Endothelial cell of hepatic sinusoid (primary cell): ENCODE measurements around the gene DLK2.
"Not testable (repeated sequence)": the region's sequence is repeated elsewhere in the genome, so short reads cannot be mapped to it uniquely, and the experiment has no call there.

Experiments used
- in situ Hi-C: cut with HindIII; loops from 2 replicates; pipeline ENCODE4 v1.10.0; 2017; ENCODE audit warnings: low sequenced_read_pairs

The DLK2 gene

GRCh38 chr6:43432009-43432945 is 23.1 kb downstream of the DLK2 start:
- in situ Hi-C loops, result no loop called here

GRCh38 chr6:43428874-43429273 is 26.5 kb downstream of the DLK2 start:
- in situ Hi-C loops, result no loop called here

GRCh38 chr6:43428112-43428570 is 27.2 kb downstream of the DLK2 start:
- in situ Hi-C loops, result no loop called here

GRCh38 chr6:43427406-43428111 is 27.8 kb downstream of the DLK2 start, which contains the start of gene ABCC10:
TSS of gene ABCC10 (plus strand) at chr6:43427541. CDS start at chr6:43427979, 438 bp downstream.
- in situ Hi-C loops, result no loop called here

GRCh38 chr6:43426928-43427405 is 28.4 kb downstream of the DLK2 start:
- in situ Hi-C loops, result no loop called here

GRCh38 chr6:43425083-43425482 is 30.3 kb downstream of the DLK2 start:
- in situ Hi-C loops, result not testable (repeated sequence)

GRCh38 chr6:43421831-43422230 is 33.5 kb downstream of the DLK2 start:
- in situ Hi-C loops, result no loop called here

GRCh38 chr6:43420012-43420709 is 35.2 kb downstream of the DLK2 start:
- in situ Hi-C loops, result no loop called here

GRCh38 chr6:43416935-43417334 is 38.4 kb downstream of the DLK2 start:
- in situ Hi-C loops, result no loop called here

GRCh38 chr6:43415275-43415674 is 40.1 kb downstream of the DLK2 start:
- in situ Hi-C loops, result not testable (repeated sequence)

- in situ Hi-C loops, result no loop called here
These were observed 42.3 kb downstream of the DLK2 start for GRCh38 chr6:43413002-43413401.

GRCh38 chr6:43412541-43412940 is 42.8 kb downstream of the DLK2 start:
- in situ Hi-C loops, result no loop called here

- in situ Hi-C loops, result not testable (repeated sequence)
These were observed 44.6 kb downstream of the DLK2 start for GRCh38 chr6:43410776-43411175.

- in situ Hi-C loops, result no loop called here
These were observed 47.1 kb downstream of the DLK2 start for GRCh38 chr6:43408259-43408658.

- in situ Hi-C loops, result no loop called here
These were observed 48.1 kb downstream of the DLK2 start for GRCh38 chr6:43407296-43407695.

GRCh38 chr6:43405354-43405753 is 50.0 kb downstream of the DLK2 start:
- in situ Hi-C loops, result no loop called here

GRCh38 chr6:43402820-43403219 is 52.5 kb downstream of the DLK2 start:
- in situ Hi-C loops, result no loop called here

GRCh38 chr6:43401730-43402129 is 53.6 kb downstream of the DLK2 start:
- in situ Hi-C loops, result no loop called here
